ENCODE results near the gene PIGO.

Gene PIGO

DNA sequence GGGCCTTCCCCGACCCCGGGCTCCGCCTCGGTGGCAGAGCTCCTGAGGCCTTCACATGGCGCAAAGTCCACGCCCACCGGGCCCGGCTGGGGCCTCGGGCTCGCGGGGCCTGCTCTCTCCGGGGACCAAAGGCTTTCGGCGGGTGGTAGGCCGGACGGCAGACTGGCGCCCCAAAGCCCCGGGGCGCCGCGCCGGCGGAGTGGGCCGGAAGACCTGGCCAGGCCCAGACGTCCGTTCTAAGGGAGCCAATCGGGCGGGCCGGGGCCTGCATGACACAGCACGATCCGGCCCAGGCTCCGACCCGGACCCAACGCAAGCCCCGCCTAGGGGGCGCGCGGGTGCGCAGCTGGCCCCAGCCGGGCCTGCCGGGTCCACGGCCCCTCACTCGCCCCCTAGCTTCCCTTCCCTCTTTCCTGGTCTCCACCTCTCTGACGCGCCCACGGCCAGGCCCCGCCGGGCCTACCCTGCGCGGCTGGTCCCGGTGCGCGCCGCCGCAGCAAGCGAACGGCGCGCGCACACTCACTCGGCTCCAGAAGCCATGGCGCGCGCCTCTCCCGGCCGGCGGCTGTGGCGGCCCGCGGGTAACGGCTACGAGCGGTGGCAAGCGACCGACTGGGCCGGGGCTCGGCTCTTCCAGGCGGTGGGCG, 24.5 kb downstream of the PIGO start:
- DNase-seq (ENCODE audit: low spot score): peak; percentile 88

DNA sequence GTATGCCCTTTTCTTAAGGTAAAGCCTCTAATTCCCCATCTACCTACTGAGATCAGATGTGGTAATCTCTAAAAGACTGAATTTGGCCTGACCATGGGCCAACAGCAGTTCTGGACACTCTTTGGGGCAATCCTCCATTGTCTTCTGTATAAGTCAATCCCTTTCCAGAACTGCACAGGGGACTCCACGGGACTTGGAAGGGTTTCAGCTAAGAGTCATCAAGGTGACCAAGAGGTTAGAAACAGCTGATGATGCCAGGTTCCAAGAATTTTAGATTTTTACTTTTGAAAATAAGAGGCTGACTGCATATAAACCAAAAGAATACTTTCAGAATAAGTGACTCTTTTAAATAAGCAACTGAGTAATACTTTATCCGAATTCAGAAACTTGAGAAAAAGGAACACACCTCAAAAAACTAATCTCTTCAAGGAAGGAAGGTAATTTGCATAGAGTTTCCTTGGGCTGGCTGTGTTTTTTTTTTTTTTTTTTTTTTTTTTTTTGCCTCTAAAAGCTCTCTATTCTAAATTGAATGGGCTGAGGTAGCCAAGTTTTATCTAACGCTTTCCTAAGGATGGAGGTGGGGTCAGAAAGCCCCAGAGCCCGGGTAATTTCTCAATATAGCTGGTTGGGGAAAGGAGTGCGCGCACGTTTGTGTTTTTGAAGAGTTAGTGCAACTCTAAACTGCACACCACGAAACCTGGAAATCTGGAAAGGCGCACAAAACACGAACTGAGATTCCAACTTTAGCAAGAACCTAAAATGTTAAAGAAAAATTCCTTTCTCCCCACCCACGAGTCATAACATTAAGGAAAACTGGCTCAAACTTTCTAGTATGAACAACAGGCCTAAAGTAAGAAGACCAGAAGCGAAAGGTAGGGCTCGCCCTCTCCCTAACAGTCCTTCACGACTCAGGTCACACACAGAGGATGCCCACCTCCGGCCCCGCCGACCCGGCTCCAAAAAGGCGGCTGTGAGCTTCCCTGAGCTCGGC, 25.3 kb downstream of the PIGO start:
- peak; percentile 6 for DNase-seq (ENCODE audit: low spot score)

DNA sequence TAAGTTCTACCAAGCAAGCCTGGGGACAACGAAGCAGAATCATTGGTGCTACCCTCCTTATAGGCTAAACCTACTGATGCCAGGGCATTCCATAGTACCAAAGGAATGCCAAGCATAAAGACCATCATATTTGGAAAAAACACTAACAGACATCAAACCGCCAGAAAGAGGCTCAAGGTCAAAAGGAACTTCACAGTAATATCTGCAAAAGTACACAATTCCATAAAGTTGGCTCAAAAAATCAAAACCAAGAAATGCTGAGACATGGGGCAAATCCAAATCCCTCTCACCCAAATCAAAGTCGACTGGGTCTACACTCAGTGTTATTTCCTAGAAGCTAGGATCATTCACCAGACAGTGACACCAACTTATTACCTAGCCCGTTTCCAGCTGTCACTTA, 27.4 kb downstream of the PIGO start:
- peak; percentile 15 for DNase-seq (ENCODE audit: low spot score)

DNA sequence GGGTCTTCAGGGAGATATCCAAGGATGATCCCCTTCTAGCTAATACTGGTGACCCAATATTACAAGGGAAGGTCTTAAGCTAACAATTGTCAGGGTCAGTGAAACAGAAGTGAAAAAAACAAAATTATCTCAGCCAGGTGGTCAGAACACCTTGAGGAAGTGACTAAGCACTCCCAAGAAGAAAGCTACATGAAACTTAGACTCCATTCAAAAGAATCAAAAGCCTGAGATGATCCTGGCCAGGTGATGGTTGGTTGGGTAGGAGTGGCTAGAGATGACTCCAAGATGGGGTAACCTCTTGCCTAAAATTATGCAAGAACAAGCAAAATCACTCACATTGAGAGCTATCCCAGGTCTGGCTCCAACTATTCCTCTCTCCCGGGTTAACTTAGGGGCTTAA, 29.3 kb downstream of the PIGO start:
- DNase-seq (ENCODE audit: low spot score): peak; percentile 4

DNA sequence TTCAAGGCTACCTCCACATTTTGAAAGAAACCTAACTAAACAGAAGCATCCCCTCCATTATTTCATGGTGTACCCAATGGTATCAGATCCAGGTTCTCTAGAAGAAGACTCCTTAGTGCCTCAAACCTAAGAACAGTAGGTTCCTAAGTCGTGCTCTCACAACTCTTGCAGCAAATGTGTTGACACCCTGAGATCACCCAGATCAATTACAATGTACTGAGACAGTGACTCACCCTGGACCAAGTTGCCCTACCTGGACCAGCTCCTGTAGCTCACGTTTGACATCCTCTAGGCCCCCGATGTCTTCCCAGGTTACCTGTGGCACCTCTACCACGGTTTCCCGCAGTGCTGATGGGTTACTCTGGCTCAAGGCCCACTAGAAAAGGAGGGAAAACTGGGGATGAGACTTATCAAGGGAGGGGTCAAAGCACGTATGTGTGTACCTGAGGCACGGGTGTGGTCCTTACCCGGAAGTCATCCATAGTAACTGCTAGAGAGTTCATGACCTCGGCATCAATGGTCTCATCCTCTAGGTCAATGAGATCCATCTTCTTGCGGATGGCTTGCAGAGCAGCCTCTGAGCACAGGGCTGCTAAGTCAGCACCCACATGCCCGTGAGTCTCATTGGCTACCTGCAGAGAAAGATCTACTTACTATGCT, 35.7 kb downstream of the PIGO start:
- DNase-seq (ENCODE audit: low spot score): no peak

DNA sequence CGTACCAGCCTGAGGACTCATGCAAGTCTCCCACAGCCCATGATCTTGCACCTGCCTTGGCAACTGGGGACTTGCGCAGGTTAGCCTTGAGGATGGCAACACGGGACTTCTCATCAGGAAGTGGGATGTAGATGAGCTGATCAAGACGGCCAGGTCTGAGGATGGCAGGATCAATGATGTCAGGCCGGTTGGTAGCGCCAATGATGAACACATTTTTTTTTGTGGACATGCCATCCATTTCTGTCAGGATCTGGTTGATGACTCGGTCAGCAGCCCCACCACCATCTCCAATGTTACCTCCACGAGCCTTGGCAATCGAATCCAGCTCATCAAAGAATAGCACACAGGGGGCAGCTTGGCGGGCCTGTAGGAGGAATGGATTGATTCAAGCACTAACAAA, 37.0 kb downstream of the PIGO start:
- DNase-seq (ENCODE audit: low spot score): no peak

DNA sequence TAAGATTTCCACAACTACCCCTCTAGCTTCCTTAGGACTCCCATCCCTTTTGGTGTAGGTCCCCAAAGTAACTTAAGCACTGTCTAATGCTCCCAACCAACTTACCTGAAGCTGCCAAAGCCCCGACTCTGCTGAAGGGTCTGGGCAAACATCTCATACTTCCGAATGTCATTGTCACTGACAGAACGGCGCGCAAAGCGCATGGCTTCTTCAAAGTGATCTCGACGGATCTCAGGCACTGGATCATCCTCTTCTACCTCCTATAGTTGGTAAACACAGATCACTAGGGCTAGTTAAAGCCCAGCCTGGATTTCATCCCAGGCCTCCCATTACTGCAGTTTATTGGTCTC, 39.1 kb downstream of the PIGO start:
- DNase-seq (ENCODE audit: low spot score): no peak

DNA sequence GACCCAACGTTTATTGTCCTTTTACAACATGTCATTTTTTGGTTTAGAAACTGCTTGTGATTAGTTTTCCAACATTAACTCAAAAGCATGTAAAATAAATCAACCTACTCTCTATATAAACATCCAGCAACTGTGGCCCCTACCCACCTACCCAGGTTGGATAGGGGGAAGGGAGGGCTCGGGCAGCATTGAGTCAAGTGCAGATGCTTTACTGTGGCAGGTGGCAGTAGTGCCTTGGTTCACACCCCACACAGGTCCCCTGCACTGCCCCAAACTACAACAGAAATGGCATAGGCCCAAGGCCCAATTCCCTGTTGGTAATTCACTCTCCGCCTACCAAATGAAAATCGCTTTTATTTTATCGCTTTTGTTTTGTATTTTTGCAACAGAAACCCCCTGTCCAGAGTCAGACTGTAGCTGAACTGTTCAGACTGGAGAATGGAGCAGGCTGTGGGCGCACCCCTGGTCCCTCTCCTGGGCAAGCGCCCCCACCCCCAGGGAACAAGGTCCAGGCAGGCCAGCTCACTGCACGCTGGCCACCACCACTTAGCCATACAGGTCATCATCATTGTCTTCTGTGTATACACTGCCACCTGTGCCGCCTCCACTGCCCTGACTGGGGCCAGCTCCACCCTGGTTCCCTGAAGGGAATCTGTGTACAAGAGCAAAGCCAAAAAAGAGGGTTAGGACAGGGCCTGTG, 39.7 kb downstream of the PIGO start:
- no peak for DNase-seq (ENCODE audit: low spot score)

DNA sequence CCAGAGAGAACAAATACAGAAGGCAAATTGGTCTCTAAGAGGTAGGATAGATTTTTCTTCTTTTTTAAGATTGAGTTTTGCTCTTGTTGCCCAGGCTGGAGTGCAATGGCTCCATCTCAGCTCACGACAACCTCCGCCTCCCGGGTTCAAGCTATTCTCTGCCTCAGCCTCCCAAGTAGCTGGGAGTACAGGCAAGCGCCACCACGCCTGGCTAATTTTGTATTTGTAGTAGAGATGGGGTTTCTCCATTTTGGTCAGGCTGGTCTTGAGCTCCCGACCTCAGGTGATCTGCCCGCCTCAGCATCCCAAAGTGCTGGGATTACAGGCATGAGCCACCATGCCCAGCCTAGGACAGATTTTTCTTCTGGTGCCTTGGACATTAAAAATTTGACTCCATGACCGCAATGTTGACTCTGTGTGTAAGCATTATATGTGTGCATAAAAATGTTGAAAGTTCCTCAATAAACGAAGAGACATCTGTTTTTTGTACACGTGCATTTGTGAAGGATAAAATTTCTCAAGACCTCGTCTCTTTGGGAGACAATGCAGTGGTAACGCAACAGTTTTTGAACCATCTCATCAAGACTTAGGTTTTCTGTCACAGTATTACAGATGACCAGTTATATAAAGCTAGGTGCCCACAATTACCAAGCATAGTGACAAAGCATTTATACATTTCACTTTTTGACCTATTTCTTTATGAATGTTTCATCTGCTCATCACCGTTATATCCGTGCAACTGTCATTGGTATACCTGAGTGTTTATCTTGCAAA, 41.3 kb downstream of the PIGO start:
- no peak for DNase-seq (ENCODE audit: low spot score)

DNA sequence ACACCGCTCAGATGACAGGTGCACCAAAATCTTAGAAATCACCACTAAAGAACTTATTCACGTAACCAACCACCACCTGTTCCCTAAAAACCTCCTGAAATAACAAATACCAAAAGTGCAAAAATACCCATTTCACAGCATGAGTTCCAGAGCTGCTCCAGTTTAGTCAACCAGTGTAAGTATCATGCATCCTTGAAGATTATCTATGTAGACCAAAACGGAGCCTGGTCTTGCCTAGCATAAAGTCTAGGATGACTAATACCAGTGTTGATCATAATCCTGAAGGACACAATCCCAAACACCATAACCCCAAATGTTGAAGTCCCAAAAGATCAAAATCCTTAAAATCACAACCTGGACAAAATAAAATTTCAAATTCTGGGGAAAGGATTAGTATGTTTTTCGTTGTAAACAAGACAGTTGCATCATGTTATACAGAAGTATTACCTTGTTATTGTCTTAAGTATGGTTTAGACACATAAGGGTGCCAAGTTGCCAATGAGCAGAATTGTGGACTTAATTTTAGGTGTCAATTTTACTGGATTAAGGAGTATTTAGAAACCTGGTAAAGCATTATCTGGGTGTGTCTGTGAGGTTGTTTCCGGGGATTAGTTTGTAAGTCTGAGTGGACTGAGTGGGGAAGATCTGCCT, 42.1 kb downstream of the PIGO start:
- DNase-seq (ENCODE audit: low spot score): no peak

DNA sequence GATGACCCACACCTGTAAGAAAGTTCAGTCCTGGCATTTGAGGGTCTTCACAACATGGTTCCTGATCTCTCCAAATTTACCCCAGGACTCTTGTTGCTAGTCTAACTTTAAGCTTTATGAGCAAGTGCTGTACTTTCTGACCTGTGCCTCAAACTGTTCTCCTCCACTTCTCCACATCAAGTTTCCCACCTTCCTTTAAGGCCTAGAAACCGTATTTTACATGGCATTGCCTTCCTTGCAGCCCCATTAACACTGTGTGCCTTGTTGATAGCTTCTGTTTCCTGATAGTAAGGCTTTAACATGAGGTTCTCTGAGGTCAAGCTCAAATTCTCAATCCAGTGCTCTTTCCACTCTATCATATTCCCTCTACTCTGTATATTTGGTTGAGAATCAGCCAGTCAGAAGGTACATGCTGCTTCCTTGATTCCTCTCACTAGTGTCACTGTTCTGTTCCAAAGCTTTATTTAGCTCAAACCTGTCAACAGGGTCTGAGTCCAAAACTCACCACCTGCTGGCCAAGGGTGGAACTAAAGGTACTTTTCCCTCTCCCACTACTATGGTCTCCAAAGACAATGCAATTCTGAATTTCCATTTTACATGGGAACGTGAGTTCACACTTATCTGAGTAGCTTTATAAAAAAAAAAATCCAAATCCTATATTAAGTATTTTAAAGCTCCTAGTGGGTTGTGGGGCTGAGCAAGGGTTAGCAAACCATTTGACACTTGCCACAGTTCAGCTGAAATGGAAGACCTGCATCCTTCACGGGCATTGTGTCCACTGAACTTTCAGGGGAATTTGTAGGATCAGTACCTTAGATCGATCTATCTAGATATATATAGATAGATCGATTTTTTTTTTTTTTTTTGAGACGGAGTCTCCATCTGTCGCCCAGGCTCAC, 45.1 kb downstream of the PIGO start:
- DNase-seq (ENCODE audit: low spot score): no peak

DNA sequence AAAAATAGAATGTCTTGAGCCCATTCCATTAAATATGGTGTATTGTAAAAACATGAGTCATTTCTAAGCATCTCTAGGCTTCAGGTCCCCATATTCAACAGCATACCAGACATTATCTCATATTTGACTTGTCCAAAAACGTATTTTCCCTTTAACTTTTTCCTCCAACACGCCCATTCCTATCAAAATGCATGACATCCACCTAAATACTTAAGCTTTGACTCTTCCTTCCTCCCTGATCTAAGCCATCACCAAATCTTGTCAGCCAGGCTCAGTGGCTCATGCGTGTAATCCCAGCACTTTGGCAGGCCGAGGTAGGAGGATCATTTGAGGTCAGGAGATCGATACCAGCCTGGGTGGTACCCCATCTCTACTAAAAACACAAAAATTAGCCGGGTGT, 47.9 kb downstream of the PIGO start:
- no peak for DNase-seq (ENCODE audit: low spot score)

DNA sequence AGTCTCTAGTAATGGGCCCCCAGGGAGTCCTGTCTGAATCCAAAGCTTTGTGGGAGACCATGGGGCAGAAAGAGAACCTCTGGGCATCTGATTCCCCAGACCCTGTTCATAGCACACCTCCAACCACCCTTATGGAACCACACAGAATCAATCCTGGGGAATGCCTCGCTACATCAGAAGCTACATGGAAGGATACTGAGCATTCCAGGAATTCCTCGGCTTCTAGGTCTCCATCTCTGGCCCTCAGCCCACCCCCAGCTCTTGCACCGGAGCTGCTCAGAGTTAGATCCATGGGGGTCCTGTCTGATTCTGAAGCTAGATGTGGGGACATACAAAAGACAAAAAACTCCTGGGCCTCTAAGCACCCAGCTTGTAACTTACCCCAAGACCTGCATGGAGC, 52.3 kb downstream of the PIGO start:
- DNase-seq (ENCODE audit: low spot score): no peak

DNA sequence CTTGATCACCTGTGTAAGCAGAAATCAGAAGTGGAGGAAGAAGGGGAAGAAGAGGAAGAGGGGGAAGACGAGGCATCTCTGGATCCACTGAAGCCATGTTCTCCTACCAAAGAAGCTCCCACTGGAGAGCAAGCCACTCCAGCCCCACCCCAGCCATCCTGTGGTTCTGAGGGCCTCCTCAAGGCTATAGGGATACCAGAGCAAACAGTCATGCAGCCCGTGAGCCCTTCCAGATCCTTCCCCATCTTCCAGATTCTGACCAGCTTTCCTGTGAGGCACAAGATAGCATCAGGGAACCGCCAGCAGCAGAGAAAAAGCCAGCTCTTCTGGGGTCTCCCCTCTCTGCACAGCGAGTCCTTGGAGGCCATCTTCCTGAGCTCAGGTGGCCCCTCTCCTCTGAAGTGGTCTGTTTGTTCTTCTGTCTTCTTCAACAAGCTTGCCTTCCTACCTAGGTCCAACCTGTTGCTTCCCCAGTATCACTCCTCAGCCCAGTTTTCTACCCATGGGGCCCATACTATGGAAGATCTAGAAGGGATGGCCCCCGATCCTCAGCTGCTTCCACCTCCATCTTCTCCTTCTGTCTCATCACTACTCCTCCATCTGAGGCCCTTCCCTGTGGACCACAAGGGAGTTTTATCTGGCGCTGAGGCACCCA, 53.4 kb downstream of the PIGO start:
- DNase-seq (ENCODE audit: low spot score): no peak

DNA sequence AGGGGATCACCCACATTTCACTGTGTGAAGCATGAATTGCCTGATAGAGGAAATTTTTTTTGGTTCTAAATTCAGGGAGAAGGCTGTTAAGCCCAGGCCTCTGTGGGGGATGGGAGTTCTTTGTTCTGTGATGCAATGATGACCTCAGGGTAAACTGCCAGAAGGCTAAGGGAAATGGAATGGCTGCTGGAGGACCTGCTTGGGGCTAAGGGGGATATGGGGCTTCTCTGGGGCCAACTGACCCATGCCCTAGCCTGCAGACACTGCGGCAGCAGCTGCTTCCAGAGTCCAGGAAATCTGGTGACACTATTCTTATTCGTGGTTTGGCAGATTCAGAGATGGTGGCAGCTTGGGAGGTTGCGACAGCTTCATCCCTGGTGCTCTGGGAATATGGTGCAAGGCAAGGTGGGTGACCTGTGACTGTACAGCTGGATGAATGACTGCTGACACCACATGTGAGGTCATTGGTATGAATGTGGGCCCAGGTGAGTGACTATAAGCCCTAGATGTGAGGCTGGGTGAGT, 54.2 kb downstream of the PIGO start:
- DNase-seq (ENCODE audit: low spot score): no peak
